ENCODE data around the gene SRPK2.
"Not testable (repeated sequence)": the region's sequence is repeated elsewhere in the genome, so short reads cannot be mapped to it uniquely, and the experiment has no call there.

SRPK2 gene

DNA sequence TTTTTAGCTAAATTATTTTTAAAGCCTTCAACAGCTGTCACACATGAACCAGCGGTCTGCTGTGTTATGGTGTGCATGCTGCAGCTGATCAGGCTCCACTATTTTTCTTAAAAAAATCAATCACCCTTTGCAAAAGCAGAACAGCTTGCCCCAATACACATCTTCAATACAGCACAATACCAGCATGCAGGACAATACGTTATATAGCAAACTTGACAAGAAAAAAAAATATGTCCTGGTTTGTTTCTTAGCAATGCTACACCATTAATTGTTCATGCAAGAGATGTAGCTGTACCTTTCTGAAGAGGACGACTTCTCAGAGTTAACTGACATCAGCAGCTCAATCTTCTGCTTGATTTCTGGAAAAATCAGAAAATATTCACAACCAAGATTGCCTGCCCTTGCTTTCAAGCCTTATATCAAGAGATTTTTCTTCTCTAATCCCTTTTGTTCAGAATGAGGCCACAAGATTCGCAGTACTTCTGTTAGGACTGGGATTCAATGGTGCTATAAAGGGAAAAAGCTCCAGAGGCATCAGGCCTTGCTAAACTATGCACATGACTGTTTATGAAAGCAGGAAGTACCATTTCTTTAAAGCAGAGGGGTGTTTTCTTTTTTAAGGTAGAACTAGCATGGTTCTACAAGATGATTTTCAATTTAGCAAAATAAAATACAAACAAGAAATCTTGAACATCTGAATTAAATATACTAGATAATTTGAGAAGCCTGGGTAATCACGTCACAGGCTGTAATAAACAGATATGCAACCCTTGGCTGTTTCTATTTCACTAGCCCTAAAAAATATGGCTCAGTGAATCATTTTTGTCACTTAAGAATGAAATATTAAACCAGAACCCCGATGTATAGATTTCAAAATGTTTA, 120.0 kb downstream of the SRPK2 start:
- peak; percentile 84 for DNase-seq (ENCODE audit: low read depth)
- TF ChIP-seq, protein P1, sequence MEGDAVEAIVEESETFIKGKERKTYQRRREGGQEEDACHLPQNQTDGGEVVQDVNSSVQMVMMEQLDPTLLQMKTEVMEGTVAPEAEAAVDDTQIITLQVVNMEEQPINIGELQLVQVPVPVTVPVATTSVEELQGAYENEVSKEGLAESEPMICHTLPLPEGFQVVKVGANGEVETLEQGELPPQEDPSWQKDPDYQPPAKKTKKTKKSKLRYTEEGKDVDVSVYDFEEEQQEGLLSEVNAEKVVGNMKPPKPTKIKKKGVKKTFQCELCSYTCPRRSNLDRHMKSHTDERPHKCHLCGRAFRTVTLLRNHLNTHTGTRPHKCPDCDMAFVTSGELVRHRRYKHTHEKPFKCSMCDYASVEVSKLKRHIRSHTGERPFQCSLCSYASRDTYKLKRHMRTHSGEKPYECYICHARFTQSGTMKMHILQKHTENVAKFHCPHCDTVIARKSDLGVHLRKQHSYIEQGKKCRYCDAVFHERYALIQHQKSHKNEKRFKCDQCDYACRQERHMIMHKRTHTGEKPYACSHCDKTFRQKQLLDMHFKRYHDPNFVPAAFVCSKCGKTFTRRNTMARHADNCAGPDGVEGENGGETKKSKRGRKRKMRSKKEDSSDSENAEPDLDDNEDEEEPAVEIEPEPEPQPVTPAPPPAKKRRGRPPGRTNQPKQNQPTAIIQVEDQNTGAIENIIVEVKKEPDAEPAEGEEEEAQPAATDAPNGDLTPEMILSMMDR (conservative IDR thresholded peaks at IDR 0.05; ENCODE audit: low read depth, low read length), result no peak
- peak overlapping the region; percentile 55 for H3K4me3 ChIP-seq (ENCODE audit: low read depth, low read length)

DNA sequence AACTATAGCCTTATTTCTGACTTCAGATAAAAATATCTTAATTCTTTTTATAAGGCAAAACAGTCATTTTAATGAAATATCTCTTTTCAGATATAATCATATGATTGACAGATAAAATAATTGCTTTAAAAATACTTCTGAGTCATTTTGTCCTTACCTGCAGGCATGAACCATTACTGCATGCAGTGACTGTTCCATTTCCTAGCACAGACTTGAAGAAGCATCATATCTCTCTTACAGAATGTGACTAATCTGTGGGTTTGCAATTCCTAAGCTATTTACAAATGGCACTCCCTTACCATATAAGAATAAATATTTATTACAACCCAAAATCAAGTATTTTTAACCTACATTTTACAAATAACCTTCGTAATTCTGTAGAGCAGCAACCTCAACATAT, 120.7 kb downstream of the SRPK2 start:
- H3K4me3 ChIP-seq (ENCODE audit: low read depth, low read length), result peak overlapping the region; percentile 55
- TF ChIP-seq, protein P1 (conservative IDR thresholded peaks at IDR 0.05; ENCODE audit: low read depth, low read length), result no peak
- DNase-seq (ENCODE audit: low read depth), result peak; percentile 73

DNA sequence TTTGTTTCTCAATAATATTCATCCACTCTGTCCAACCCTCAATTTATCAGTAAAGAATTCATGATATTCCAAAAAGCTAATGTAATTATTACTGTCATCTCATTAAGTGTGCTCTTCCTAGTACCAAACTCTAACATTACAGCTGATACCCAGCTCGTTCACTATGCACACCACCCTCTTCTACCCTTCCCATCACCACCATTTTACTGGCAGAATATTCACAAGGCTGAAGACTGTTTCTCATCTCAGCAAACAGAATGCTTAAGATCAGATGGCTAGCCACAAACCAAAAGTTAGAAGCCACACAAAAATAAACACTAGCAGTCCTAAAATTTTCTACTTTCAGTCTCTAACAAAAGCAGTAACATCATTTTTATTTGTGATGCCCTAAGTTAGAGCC, 121.5 kb downstream of the SRPK2 start:
- TF ChIP-seq, protein P1 (conservative IDR thresholded peaks at IDR 0.05; ENCODE audit: low read depth, low read length), result no peak
- peak overlapping the region; percentile 1 for H3K4me3 ChIP-seq (ENCODE audit: low read depth, low read length)
- DNase-seq (ENCODE audit: low read depth), result peak; percentile 25

DNA sequence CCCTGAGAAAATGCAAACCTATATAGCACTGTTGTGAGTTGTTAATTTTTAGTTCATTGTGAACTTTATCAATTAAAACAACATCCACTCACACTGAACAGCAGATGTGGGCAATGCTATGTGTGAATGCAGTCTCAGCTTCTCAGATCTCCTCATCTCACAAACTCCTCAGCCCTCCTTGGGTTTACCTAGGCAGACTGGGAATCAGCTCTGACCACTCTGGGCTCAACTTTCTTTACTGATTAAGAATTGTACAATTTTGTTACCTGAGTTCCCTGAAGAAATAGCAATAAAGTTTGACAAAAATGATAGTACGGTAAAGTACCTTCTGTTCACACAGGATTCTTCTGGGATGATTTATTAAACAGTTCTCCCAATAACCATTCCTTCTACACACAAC, 124.0 kb downstream of the SRPK2 start:
- H3K4me3 ChIP-seq (ENCODE audit: low read depth, low read length), result no peak overlapping the region
- TF ChIP-seq, protein P1 (conservative IDR thresholded peaks at IDR 0.05; ENCODE audit: low read depth, low read length), result no peak
- no peak for DNase-seq (ENCODE audit: low read depth)

DNA sequence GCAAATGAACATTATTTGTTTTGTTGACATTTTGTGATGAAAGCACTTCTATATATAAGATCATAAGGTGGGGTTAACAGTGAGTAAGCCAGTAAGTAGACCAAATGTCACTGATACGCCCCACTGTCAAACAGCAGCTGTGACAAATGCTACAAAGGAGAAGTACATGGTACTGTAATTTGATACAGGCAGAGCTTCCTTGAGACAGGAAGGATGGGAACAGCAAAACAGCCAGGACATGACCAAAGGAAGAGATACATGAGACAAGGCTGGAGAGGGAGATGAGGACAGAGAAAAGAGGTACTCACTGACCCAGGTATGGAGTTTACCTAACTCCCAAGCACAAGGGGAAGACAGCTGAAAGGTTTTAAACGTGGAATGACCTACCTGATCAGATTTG, 127.0 kb downstream of the SRPK2 start:
- DNase-seq (ENCODE audit: low read depth), result no peak
- TF ChIP-seq, protein P1 (conservative IDR thresholded peaks at IDR 0.05; ENCODE audit: low read depth, low read length), result no peak
- no peak overlapping the region for H3K4me3 ChIP-seq (ENCODE audit: low read depth, low read length)

DNA sequence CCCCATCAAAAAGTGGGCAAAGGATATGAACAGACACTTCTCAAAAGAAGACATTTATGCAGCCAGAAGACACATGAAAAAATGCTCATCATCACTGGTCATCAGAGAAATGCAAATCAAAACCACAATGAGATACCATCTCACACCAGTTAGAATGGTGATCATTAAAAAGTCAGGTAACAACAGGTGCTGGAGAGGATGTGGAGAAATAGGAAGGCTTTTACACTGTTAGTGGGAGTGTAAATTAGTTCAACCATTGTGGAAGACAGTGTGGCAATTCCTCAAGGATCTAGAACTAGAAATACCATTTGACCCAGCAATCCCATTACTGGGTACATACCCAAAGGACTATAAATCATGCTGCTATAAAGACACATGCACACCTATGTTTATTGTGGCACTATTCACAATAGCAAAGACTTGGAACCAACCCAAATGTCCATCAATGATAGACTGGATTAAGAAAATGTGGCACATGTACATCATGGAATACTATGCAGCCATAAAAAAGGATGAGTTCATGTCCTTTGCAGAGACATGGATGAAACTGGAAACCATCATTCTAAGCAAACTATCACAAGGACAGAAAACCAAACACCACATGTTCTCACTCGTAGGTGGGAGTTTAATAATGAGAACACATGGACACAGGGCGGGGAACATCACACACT, 128.4 kb downstream of the SRPK2 start:
- not testable (repeated sequence) for H3K4me3 ChIP-seq (ENCODE audit: low read depth, low read length); DNase-seq (ENCODE audit: low read depth)

DNA sequence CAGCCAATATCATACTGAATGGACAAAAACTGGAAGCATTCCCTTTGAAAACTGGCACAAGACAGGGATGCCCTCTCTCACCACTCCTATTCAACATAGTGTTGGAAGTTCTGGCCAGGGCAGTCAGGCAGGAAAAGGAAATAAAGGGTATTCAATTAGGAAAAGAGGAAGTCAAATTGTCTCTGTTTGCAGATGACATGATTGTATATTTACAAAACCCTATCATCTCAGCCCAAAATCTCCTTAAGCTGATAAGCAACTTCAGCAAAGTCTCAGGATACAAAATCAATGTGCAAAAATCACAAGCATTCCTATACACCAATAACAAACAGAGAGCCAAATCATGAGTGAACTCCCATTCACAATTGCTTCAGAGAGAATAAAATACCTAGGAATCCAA, 129.8 kb downstream of the SRPK2 start:
- not testable (repeated sequence) for DNase-seq (ENCODE audit: low read depth); H3K4me3 ChIP-seq (ENCODE audit: low read depth, low read length)

DNA sequence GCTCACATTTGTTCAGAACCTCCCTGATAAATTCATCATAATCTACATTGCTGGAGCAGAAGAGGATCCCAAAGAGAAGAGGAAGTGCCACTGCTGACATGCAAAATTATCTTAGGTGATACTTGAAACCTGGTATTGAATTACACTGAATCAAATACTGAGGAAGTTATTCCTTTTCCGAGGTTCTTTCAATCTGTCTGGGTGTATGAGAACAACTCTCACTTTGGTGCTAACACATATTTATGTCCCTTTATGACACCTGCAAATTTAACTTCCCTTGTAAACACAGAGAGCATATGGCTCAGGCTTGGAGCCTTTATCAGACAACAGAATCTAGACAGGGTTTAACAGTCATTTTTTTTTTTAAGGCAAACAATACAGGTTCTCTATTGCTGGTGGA, 131.4 kb downstream of the SRPK2 start:
- H3K4me3 ChIP-seq (ENCODE audit: low read depth, low read length), result no peak overlapping the region
- DNase-seq (ENCODE audit: low read depth), result peak; percentile 25
- TF ChIP-seq, protein P1 (conservative IDR thresholded peaks at IDR 0.05; ENCODE audit: low read depth, low read length), result no peak

Data from choroid plexus epithelial cell (primary cell).